Brain microvascular endothelial cell (primary cell): Measurements from ENCODE around the gene NHLRC4.

Experiments used
- DNase-seq: peaks from one replicate; pipeline ENCODE4 v3.0.0-alpha.2; 2020
- H3K27ac ChIP-seq: fragments of 250-450 bp; sonication (Bioruptor Pico); 2 replicates; pipeline ENCODE4 v1.5.1; 2020; ENCODE audit warnings: mild to moderate bottlenecking, moderate library complexity
- H3K27me3 ChIP-seq: fragments of 250-450 bp; sonication (Bioruptor Pico); replicated peaks from 2 replicates; pipeline ENCODE4 v1.5.1; 2020; ENCODE audit warnings: mild to moderate bottlenecking
- H3K36me3 ChIP-seq: fragments of 250-450 bp; sonication (Bioruptor Pico); replicated peaks from 2 replicates; pipeline ENCODE4 v1.5.1; 2020; ENCODE audit warnings: mild to moderate bottlenecking
- H3K4me3 ChIP-seq: 2 replicates; pipeline ENCODE4 v1.5.1; 2011; ENCODE audit warnings: low read depth, mild to moderate bottlenecking, control low read depth, low read length, moderate library complexity
- CTCF ChIP-seq: IDR thresholded peaks from 2 replicates; pipeline ENCODE4 v1.5.1; 2011; ENCODE audit warnings: low read depth, mild to moderate bottlenecking, moderate library complexity, low read length, control low read depth, inconsistent platforms; ENCODE audit errors: missing control alignments
- in situ Hi-C: cut with HindIII; loops from 2 replicates; pipeline ENCODE4 v1.10.0; 2017; ENCODE audit warnings: low sequenced_read_pairs, low pct_ligation_motif_present

The NHLRC4 gene

DNA sequence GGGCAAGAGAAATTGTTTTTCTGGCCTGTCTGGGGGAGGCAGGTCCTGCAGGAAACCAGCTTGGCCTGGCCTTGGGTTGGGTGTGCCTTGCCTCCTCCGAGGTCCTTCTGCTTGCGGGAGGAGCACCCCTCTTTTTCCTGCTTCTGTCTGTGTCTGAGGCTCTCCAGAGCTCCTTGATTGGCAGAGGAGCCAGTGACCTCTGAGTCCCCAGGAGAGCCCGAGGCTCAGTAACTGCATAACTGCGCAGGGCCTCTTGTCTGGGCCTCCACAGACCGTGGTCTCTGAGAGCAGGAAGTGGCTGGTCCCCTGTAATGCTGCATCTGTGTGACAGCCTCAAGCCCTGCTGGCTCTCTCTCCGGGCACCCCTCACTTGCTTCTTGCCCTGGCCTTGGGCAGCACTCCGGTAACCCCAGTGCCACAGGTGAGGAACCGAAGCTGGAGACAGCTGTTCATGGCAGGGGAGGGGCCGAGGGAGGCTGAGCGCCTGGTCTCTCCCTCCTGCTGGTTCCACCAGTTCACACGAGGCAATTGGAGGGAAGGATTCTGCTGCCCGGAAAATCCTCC, 37.7 kb upstream of the NHLRC4 start:
- Histone ChIP-seq H3K27me3 (no peaks in the 10 kb centered on the region), H3K36me3 (no peaks in the 10 kb centered on the region), H3K27ac (peak overlapping the region; percentile 45), H3K4me3 (peak overlapping the region; percentile 74)
- in situ Hi-C loops, result no loop called here
- TF ChIP-seq CTCF, result no peak
- no peak for DNase-seq

- Histone ChIP-seq H3K36me3 (no peaks in the 10 kb centered on the region), H3K27me3 (no peaks in the 10 kb centered on the region), H3K27ac (no peak overlapping the region), H3K4me3 (no peak overlapping the region)
- in situ Hi-C loops, result no loop called here
- no peak for DNase-seq
- no peak for TF ChIP-seq CTCF
Measured at GRCh38 chr16:530111-530817, 36.5 kb upstream of the NHLRC4 start.

DNA sequence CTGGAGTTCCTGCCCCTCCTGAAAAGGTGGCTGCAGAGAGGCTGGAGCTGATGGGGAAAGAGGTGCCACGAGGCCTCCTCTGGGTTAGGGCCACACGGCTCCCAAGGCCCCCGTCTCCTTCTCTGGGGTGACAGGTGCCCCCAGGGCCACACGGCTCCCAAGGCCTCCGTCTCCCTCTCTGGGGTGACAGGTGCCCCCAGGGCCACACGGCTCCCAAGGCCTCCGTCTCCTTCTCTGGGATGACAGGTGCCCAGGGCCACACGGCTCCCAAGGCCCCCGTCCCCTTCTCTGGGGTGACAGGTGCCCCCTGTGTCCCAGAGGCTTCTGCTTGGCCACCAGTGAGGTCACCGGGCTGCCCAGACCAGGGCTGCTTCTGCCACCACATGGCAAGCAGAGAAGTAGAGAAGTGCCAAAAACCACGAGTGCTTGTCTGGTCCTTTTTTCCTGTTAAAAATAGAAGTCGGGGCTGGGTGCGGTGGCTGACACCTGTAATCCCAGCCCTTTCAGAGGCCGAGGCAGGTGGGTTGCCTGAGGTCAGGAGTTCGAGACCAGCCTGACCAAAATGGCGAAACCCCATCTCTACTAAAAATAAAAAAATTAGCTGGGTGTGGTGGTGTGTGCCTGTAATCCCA, 35.2 kb upstream of the NHLRC4 start:
- Histone ChIP-seq H3K27me3 (no peaks in the 10 kb centered on the region), H3K4me3 (no peak overlapping the region), H3K36me3 (no peaks in the 10 kb centered on the region), H3K27ac (no peak overlapping the region)
- TF ChIP-seq CTCF, result no peak
- in situ Hi-C loops, result no loop called here
- DNase-seq, result no peak

GRCh38 chr16:533391-534123, 33.2 kb upstream of the NHLRC4 start:
- Histone ChIP-seq H3K4me3 (no peak overlapping the region), H3K27me3 (no peaks in the 10 kb centered on the region), H3K36me3 (peaks cover 8% of the 10 kb centered on the region), H3K27ac (no peak overlapping the region)
- in situ Hi-C loops, result no loop called here
- peak; percentile 13 for TF ChIP-seq CTCF
- no peak for DNase-seq

DNA sequence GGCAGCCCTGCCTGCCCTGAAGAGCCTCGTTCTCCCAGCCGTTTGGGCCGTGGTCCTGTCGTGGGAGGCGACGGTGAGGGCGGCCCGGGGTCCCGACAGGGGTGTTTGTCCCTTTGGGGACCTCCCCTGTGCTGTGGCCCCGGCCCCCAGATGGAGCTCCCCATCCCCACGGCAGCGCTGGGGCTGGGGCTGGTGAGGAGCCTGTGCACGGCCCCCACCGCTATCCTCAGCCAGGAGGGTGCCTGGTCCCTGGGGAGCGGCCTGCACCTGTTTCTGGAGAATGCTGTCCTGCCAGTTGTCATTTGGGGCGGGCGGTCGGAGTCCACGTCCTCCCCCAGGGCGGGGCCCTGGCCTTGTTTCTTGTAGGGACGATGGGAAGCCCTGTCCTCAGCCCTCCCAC, 32.7 kb upstream of the NHLRC4 start:
- no peak for TF ChIP-seq CTCF

More for the DNA sequence above, 32.7 kb upstream of the NHLRC4 start:
- Histone ChIP-seq H3K36me3 (peaks cover 8% of the 10 kb centered on the region), H3K27me3 (no peaks in the 10 kb centered on the region), H3K4me3 (no peak overlapping the region), H3K27ac (no peak overlapping the region)
- in situ Hi-C loops, result no loop called here
- DNase-seq, result no peak
